Subcutaneous adipose tissue (tissue), 4 donors: ENCODE data around the gene TGM2. TPM values are rescaled to one million over a fixed set of nuclear protein-coding genes. Genes with fewer than 3 reads are reported as not detected.

Experiments used
- total RNA-seq, 4 donors: library from RNA; depleted of rRNA; stranded (reverse); fragments of >200 nt; gene quantifications; one replicate each; pipeline ENCODE4 v1.1.0, GENCODE V29; 2016
- TF ChIP-seq, protein P1 (sequence below): fragments of 450-650 bp; IDR thresholded peaks from one replicate; pipeline ENCODE4 v1.5.1; 2016; ENCODE audit warnings: low read depth, mild to moderate bottlenecking, control low read depth, antibody characterized with exemption, moderate library complexity

Gene TGM2
- total RNA-seq, 4 donors from 2014 or later: 13.9 to 28.9 (median 19.2) TPM

- TF ChIP-seq, protein P1, sequence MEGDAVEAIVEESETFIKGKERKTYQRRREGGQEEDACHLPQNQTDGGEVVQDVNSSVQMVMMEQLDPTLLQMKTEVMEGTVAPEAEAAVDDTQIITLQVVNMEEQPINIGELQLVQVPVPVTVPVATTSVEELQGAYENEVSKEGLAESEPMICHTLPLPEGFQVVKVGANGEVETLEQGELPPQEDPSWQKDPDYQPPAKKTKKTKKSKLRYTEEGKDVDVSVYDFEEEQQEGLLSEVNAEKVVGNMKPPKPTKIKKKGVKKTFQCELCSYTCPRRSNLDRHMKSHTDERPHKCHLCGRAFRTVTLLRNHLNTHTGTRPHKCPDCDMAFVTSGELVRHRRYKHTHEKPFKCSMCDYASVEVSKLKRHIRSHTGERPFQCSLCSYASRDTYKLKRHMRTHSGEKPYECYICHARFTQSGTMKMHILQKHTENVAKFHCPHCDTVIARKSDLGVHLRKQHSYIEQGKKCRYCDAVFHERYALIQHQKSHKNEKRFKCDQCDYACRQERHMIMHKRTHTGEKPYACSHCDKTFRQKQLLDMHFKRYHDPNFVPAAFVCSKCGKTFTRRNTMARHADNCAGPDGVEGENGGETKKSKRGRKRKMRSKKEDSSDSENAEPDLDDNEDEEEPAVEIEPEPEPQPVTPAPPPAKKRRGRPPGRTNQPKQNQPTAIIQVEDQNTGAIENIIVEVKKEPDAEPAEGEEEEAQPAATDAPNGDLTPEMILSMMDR: no peak
These were observed 38.4 kb upstream of the TGM2 start for GRCh38 chr20:38203337-38203980.

- TF ChIP-seq, protein P1: no peak
These were observed 37.9 kb upstream of the TGM2 start for GRCh38 chr20:38202982-38203293.

DNA sequence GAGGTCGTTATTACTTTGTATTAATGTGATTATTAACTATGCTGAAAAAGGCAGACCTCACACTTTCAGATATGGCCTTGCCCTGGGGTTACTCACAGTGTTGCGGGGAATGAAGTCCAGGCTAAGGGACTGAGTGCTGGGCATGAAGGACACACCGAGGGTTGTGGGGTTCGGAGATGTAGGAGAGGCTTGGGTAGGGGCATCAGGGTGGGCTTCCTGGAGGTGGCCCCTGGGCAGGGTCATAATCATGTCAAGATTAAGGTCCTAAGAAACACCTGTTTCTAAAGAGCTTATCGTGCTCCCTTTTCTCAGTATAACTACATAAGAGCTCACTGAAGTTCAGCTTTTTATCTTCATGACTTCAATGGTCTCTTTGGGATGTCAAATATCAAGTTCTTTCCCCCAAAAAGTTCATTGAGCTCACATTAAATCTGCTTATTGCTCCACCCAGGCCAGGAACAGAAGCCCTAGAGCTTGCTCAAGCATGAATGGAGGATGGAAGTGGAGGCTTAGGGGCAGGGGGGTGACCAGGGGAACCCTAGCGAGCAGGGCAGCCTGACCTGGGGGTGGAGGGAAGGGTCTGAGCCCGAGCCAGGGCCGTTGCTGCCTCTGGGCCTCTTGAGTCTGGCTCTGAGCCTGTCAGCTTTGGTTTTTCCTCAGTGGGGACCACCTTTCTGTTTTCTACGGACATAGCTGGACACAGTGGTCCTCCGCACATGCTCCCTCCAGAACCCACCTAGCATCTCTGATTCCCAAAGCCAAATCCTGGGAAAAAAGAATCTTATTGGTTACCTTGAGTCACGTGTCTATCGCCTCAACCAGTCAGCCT lies 37.3 kb upstream of the TGM2 start:
- TF ChIP-seq, protein P1: no peak

- TF ChIP-seq, protein P1: no peak
These were observed 36.3 kb upstream of the TGM2 start for GRCh38 chr20:38201356-38201755.

DNA sequence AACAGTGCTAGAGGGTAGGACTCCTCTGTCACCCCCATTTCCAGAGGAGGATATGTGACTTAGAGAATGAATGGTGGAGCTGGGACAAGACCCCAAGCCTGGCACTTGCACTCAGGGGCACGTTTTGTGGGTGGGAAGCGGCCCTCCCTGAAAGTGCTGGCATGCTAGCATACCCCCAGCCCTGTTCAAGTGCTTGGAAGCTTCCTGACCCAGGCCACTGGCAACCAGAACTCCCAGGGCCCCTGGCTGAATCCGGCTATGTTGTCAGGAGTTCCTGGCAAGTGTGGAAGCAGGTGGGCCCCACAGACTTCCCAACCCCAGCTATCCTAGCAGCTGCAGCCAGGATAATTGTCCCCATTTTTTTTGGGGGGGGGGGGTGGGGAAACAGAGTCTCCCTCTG lies 35.6 kb upstream of the TGM2 start:
- TF ChIP-seq, protein P1: no peak

DNA sequence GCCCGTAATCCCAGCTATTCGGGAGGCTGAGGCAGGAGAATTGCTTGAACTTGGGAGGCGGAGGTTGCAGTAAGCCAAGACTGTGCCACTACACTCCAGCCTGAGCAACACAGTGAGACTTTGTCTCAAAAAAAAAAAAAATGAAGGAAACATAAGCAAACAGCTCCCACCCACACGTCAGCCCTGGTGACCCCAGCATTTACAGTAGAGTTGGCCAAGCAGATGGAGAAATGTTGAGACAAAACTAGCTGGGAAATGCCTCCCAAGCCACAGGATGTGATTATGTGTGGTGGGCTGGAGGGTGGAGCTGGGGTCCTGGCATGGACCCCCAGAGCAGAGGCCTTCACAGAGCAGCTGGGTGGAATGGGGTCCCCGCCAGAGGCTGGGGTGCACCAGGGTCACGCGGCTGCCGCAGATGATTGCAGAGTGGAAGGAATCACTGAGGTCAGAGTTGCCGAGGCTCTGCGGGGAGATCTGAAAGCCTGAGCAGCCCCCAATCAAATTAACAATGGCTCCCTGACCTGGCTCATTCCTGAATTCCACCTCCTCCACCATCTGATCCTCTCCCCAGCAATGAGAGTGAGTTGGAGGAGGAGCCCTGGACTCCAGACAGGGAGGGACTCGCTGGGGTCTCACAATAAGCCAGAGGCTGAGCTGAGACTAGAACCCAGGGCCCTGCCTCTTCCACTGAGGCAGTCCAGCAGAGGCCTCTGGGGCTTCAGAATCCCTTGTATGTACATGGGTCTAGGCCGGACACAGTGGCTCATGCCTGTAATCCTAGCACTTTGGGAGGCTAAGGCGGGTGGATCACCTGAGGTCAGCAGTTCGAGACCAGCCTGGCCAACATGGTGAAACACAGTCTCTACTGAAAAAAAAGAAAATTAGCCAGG lies 34.7 kb upstream of the TGM2 start:
- TF ChIP-seq, protein P1: no peak
